ENCODE measurements around the gene RNF115.

Gene RNF115

GRCh38 chr1:145788580-145788979 lies 35.3 kb downstream of the RNF115 start:
- TF ChIP-seq CTCF (IDR thresholded peaks at IDR 0.05): no peak

GRCh38 chr1:145786271-145786670 lies 37.6 kb downstream of the RNF115 start:
- TF ChIP-seq CTCF (IDR thresholded peaks at IDR 0.05): no peak

- TF ChIP-seq CTCF (IDR thresholded peaks at IDR 0.05): no peak
Observed at GRCh38 chr1:145785547-145785946, 38.3 kb downstream of the RNF115 start.

- no peak for TF ChIP-seq CTCF (IDR thresholded peaks at IDR 0.05)
Observed at GRCh38 chr1:145784409-145784808, 39.5 kb downstream of the RNF115 start.

- no peak for TF ChIP-seq CTCF (IDR thresholded peaks at IDR 0.05)
Observed at GRCh38 chr1:145782272-145783099, 41.4 kb downstream of the RNF115 start.

GRCh38 chr1:145778146-145778540 lies 45.8 kb downstream of the RNF115 start:
- no peak for TF ChIP-seq CTCF (IDR thresholded peaks at IDR 0.05)

GRCh38 chr1:145777357-145778145 lies 46.3 kb downstream of the RNF115 start:
- TF ChIP-seq CTCF (IDR thresholded peaks at IDR 0.05): no peak
